ENCODE measurements around the gene OBSCN.

DNA sequence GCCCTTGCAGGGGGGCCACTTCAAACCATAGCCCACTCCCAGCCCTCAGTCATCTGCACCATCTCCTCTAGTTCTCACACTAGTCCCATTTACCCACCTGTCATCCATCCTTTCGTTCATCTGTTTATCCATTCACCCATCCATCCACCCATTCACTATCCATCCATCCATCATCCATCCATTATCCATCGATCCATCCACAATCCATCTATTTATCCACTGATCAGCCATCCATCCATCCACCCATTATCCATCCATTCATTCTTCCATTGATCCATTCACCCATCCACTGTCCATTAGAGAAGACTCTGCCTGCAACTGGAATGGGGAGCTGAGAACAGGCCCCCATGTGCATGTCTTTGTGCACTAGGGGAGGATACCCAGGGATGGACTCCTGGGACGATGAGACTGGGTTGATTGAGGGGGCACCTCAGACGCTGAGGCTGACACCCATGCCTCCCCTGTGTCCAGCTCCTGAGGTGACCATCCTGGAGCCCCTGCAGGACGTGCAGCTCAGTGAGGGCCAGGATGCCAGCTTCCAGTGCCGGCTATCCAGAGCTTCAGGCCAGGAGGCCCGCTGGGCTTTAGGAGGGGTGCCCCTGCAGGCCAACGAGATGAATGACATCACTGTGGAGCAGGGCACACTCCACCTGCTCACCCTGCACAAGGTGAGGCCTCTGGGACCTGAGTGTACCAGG is 100.9 kb downstream of the OBSCN start:
- TF ChIP-seq, protein P1, sequence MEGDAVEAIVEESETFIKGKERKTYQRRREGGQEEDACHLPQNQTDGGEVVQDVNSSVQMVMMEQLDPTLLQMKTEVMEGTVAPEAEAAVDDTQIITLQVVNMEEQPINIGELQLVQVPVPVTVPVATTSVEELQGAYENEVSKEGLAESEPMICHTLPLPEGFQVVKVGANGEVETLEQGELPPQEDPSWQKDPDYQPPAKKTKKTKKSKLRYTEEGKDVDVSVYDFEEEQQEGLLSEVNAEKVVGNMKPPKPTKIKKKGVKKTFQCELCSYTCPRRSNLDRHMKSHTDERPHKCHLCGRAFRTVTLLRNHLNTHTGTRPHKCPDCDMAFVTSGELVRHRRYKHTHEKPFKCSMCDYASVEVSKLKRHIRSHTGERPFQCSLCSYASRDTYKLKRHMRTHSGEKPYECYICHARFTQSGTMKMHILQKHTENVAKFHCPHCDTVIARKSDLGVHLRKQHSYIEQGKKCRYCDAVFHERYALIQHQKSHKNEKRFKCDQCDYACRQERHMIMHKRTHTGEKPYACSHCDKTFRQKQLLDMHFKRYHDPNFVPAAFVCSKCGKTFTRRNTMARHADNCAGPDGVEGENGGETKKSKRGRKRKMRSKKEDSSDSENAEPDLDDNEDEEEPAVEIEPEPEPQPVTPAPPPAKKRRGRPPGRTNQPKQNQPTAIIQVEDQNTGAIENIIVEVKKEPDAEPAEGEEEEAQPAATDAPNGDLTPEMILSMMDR (IDR thresholded peaks at IDR 0.05), result no peak
- TF ChIP-seq POLR2A (IDR thresholded peaks at IDR 0.05), result no peak
